Skeletal muscle cell (primary cell): ENCODE results near the gene IGFBP1.
A peak's percentile ranks its signal among the peaks of the same experiment; 100 is the strongest.
"Not testable (repeated sequence)": the region's sequence is repeated elsewhere in the genome, so short reads cannot be mapped to it uniquely, and the experiment has no call there.

ENCODE experiments used
- DNase-seq: peaks from one replicate; pipeline ENCODE4 v3.0.0-alpha.2; 2010; ENCODE audit warnings: low read depth
- H3K4me3 ChIP-seq: 2 replicates; pipeline ENCODE4 v1.5.1; 2011; ENCODE audit warnings: low read depth, mild to moderate bottlenecking, control low read depth, low read length, moderate library complexity

IGFBP1 gene

DNA sequence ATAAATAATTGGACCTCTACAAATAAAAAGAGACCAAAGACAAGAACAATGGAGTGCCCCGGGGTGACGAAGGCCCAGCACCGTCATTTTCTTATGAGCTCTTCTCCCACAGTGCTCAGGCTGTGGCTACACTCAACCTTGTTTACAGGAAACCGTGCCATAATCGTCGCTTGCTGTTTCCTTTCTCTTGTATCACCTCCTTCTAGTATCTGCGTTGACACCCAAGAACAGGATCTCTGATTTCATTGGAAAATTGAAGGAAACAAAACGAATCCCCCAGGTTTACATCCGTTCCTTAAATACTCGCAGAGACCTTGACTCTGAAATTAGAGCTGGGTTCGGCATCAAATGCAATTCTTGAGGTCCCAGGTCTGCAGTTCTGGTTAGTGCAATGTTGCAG lies 34.5 kb downstream of the IGFBP1 start:
- DNase-seq = no peak
- H3K4me3 ChIP-seq = peak overlapping the region; percentile 30

- H3K4me3 ChIP-seq = no peak overlapping the region
- no peak for DNase-seq
These were observed 35.0 kb downstream of the IGFBP1 start for GRCh38 chr7:45923290-45923689.

DNA sequence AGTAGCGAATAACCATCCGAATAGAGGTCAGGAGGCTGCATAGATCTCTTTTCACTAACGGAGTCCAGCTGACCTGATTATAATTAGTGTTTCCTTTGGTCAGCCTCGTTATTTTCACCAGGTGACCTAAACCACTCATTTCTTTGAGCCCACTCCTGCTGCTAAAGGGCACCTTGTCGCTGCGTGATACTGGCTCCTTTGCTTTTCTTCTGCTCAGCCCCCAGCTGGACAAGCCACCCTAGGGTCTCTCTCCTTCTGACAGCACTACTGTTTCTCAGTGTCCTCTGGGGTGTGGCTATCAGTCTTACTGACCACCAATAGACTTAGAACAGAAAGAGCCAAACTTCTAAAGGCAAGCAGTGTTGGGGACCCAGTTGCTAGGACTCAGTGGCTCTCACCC lies 35.5 kb downstream of the IGFBP1 start:
- no peak for DNase-seq
- no peak overlapping the region for H3K4me3 ChIP-seq

GRCh38 chr7:45924283-45924682 lies 36.0 kb downstream of the IGFBP1 start:
- H3K4me3 ChIP-seq = no peak overlapping the region
- DNase-seq = peak; percentile 61

DNA sequence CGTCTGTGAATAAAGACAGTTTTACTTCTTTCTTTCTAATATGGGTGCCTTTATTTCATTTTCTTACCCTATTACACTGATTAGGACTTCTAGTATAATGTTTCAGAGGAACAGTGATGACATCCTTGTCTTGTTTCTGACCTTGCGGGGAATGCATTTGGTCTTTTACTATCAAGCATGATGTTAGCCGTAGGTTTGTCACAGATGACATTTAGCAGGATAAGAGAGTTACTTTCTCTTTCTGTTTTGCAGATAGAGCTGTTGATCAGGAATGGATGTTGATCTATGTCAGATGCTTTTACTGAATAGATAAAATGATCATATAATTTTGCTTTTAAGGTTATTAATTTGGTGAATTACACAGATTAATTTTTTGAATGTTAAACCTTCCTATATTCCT lies 39.4 kb downstream of the IGFBP1 start:
- DNase-seq = no peak
- H3K4me3 ChIP-seq = no peak overlapping the region

DNA sequence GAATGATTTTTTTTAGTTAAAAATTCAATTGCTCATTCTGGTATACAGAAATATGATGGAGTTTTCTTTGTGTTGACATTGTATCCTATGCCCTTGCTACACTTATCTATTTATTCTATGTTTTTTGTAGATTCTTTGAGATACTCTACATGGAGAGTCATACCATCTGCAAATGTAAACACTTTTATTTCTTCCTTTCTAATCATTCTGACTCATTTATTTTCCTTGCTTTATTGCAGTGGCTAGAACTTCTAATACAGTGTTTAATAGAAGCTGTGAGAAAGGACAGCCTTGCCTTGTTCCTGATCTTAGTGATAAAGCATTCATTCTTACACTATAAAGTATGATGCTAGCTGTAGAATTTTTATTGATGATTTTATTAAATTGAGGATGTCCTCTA lies 42.7 kb downstream of the IGFBP1 start:
- DNase-seq = no peak
- H3K4me3 ChIP-seq = no peak overlapping the region

DNA sequence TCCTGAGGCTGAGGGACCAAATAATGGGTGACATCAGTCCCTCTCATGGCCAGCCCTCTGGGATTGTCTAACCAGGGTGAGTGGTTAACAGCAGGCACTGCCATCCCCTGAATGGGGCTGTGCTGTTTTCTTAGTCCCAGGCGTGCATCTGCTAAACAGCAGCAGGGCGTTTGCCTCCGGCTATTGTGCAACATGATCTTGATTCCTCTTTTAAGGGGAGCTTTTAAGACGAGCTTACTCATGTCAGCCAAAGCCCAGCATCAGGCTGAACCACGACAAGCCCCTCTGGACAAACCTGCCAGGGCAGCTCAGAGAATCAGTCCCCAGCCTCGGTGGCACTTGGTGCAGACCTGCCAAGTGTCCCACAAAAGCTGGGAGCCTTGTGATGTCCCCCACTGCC lies 49.0 kb downstream of the IGFBP1 start:
- no peak overlapping the region for H3K4me3 ChIP-seq
- no peak for DNase-seq

GRCh38 chr7:45937862-45938261 lies 49.6 kb downstream of the IGFBP1 start:
- no peak for DNase-seq
- H3K4me3 ChIP-seq = no peak overlapping the region

DNA sequence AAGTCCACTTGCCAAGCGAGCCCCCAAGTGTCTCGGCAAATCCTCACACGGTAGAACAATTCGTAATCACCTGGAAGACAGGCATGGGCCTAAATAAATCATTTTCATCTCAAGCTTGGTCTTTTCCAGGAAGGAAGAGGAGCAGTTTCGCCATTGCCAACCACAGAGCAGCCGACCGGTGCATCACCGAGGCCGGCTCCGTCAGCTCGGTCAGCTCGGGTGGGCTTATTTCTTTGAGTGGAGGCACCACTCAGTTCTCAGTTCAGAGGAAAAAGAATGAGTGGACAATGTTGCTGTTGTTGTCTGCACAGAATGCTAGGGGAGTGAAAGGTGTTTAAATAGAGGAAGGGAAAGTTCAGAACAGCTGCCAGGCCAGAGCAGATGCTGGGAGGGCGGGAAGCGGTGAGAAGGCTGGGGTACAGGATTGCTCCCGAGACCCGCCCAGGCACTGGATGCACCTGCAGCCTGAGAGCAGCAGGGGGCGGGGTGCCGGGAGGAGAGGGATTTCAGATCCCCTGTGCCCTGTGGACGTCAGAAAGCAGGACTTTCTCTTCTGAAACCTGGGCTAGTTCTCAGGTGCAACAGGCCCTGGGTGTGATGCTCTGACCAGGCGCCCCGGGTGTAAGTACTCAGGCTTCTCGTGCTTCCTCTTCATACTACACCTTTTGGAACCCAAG lies 50.5 kb downstream of the IGFBP1 start:
- no peak overlapping the region for H3K4me3 ChIP-seq
- DNase-seq = no peak

DNA sequence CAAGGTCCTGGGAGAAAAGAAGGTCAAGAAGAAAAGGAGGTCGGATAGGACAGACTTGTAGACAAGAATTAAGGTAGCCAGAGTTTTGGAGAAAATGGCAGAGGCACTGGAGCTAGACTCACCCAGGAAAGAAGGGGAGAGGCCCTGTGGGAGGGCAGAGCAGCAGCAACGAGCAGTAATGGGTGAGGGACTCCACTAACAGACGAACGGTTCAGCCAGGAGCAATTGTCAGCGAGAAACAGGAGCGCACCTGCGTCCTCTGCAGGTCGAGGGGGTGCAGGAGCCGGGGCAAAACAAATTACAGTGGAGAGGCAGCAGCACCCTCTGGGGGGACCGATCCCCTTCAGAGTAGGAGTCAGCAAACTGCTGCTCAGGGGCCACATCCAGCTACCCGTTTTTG lies 51.3 kb downstream of the IGFBP1 start:
- DNase-seq = no peak
- no peak overlapping the region for H3K4me3 ChIP-seq

GRCh38 chr7:45940237-45940781 lies 52.0 kb downstream of the IGFBP1 start:
- DNase-seq = not testable (repeated sequence)

DNA sequence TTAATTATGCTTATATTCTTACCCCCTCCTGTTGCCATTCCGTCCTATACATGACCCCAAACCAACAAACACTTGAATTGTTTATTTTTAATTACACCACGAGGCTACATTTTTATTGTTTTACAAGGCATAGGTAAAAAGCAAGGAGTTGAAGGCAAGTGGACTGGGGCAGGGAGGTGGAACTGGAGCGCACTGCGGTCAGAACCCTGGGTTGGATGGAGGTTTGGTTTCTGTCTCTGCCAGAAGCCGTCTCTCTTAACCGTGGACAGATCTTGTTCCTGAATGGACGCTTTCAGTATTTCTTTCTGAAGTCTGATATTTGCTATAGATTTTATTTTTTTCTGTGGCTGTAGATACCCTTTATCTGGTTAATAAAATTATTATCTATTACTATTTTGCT lies 52.7 kb downstream of the IGFBP1 start:
- no peak overlapping the region for H3K4me3 ChIP-seq
- no peak for DNase-seq

More at GRCh38 chr7:45940237-45940781, 52.0 kb downstream of the IGFBP1 start:
- H3K4me3 ChIP-seq = not testable (repeated sequence)
